SHP77 treated with DMSO at 0.1 percent for 48 hours (cell line): ENCODE results near the gene ELL2.

ENCODE experiments used
- DNase-seq: peaks from one replicate; lab custom pipeline; 2025; lab: John Stamatoyannopoulos, UW

ELL2 gene

DNA sequence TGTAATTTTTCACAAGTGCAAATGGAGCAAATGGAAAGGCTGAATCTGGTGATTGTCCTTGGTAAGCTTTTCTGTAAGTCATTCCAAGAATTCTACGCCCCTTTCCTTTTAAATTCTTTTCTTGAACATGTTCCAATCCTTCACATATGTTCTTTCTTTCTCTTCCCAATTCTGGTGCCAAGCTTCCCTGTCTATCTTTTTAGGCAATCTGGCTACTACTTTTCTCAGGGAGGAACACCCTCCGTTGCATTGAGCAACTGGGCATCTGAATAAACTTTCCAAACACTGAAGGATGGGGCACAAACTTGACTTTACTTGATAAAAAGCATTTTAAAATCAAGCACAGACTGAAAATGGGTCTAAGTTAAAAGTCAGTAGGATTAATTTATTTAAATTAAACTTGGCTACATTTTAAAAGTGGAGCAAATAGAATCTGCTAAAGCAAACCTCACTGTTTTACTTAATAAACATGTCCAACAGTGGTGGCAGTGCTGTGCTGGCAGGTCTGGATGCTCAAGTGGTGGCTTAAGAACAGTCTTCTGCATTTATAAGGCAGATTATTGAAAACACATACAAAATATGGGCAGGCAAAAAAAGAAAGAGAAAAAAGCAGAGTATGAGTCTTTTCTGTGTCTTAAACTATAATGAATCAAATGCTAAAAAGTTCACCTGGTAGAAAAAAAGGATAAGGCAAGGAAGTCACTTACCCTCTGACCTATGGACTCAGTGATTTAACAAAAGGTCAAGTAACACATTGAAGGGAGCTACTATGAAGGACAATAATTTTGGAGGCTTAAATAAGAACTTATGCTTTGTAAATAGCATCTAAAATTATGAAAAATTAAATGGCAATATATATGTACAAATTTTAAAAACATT is 5.4 kb downstream of the ELL2 start:
- no peak for DNase-seq

DNA sequence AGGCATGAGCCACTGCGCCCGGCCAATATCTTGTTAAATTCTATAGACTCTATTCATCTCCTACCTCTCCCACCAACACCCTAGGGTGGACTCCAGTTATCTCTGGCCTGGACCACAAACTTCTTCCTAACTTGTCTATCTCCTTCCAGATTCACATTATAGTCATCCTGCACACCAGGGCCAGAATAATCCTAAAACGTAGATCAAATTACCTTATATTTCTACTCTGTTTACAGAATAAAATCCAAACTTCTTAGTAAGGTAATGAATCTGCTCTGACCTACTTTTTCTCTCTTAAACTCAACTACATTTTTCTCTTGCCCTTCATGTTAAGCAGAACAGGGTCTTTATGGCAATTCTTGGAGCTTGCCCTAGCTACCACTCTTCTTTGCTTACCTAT is 6.9 kb downstream of the ELL2 start:
- no peak for DNase-seq

DNA sequence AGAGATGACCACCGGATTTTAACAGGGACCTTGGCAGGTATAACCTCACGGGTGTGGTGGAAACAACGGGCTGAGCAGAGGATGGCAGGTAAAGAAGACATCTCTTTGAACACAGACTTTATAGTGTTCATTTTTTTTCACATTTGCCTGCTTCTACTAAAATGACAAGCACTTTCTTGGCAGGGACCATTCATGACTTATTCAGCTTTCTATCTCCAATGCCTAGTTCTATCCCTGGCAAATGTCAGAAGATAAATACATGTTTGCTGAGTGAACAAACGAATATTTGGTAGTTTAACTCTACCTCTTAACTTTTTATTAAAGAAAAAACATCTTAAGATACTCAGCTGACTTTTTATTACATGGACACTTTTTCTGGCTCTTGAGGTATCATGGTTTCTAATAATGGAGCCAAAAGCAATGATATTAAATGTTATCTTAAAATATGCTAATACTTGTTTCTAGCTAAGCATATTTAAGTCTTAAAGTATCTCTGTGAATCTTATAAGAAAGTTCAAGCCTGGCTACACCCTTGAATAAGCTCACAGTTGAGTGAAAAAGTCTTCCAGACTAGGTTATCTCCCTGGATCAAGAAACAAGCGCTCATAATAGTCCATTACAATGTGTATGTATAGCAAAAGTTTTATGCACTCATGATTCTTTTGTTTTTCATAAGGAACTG is 8.5 kb downstream of the ELL2 start:
- DNase-seq = no peak

DNA sequence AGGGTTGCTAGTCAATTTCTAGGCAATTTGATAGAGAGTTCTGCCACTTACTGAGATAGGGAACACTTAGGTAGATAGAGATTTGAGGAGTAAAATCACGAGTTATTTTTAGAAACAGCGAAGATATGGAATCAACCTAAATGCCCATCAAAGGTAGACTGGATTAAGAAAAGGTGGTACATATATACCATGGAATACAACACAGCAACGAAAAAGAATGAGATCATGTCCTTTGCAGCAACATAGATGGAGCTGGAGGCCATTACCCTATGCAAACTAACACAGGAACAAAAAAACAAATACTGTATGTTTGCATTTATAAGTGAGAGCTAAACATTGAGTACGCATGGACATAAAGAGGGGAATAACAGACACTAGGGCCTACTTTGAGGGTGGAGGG is 9.7 kb downstream of the ELL2 start:
- no peak for DNase-seq

DNA sequence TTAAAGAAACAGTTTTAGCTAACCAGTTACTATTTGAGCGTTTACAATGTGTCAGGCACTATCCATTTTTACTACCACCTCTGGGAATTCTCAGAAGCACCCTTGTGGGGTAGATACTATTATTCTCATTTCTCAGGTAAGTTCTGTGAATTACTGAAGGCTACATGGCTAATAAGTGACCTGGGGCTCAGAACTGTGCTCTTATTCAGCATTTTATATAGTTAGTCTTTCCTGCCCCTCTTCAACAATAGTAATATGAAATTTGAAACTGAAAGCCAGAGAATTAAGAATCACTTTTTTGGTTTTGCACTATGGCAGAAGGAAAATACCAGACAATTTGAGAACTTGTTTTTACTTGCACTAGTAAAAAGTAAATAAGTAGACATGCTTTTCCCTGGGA is 11.8 kb downstream of the ELL2 start:
- no peak for DNase-seq

DNA sequence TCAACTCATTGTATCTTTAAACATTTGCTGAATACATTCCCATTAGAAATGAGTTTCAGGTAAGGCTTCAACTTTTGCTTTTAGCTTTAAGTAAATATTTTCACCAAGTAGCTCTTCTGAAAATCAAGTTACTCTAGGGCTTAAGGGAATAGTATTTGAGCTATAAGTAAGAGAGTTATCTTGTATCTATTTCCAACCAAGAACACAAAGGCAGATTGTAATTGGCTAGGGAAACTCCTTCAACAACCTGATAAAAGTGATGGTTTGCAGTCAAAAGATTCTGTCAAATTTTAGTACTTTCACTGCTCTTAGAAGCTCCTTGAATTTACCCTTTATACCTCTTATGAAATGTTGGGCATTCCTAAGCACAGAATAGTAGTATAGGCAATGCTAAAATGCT is 13.0 kb downstream of the ELL2 start:
- DNase-seq = no peak

DNA sequence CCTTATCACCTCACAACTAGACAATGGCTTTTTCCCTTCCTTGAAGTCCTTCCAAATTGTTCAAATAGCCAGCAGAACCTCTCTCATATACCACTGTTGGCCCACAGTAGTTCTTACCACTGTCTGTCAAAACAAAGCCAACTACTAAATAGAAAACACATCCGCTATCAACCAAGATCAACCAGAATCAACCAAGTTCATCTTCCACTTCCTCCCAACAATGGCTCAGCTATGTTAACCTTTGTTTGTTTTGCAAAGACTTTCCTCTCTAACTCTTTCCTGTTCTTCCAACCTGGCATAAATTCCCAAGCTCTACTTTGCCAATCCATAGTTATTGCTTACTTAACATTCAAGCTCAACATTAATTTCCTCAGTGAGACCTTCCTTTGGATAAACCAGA is 15.2 kb downstream of the ELL2 start:
- no peak for DNase-seq

DNA sequence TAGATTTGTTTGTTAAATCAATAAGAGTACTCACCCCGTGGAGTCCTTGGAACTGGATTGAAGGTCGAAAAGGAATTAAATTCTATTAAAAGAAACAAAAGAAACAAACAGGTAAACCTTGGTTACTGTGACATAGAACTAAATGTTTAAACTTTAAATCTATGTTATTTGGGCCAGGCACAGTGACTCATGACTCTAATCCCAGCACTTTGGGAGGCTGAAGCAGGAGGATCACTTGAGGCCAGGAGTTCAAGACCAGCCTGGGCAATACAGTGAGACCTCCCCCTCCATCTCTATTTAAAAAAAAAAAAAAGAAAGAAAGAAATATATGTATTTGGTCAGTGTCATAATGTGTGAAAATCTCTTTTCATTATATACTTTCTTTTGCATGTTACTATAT is 18.7 kb downstream of the ELL2 start:
- no peak for DNase-seq

DNA sequence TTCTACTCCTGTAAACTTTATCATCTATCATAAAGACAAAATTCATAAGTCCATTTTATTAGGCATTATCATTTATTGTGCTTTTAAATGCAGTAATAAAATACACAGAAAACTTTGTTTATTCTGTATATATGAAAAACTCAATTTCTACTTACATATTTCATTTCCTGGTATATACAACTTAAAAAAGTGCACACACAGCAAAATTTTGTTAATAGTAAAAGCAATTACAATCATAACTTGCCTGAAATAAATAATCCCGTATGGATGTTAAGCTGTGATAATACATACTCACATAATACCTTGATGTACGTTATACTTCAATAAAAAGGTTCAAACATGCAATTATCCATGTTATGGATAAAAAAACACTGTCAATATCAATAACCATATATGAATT is 19.2 kb downstream of the ELL2 start:
- DNase-seq = no peak

DNA sequence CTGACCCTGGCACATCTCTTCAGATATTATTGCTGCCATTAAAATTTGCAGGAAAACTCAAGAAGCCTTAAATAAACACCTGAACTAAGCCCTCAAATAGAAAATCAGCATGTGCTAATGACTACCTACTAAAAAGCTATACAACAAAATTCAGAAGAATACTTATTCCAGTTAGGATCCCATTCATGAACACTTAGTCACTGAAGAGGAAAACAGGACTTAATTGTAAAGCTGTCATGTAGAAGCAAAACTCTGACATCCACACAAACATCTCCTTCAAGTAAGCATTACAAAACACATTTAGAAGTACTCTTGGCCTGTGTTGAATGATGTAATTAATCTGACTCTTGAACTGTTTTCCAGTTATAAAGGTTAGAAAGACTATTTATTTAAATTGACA is 19.9 kb downstream of the ELL2 start:
- no peak for DNase-seq

DNA sequence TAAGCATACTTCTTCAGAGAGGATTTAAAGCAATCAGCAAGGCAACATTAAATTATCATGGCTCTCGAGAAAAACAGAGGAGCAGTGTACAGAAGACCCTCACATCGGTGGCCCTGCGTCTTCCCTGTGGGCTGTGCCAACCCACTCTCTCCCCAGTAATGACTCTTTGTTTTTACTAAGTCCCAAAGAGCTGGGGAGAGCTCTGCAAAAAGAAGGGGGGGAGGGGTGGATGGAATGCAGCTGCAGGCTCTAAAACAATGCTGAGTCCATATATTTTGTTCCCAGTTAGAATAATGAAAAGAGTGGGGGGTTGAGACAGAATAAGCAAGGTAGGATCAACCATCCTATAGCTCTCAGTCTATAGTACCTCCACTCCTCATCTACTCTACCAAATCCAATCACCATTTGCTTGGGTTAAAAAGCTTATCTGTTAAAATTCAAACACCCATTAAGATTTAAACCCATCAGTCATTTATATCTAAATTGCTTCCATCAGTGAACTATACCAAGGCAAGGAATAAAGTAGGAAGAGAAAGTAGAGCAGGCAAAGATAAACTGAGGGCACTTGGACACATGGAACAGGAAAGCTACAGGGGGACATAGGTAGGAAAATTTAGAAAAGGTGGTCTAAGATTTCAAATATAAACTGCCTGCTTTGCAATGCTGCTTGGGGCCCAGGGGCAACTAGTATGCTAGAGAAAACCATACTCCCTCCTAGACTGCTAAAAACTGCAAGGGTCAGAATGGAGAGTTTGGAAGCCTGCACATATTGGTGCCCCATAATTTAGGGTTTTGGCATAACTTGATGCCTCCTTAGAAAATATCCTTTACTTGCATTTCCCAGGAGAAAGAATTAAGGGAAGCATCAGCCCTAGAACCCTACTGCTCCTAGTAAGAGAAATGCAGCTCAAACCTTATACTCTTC is 20.6 kb downstream of the ELL2 start:
- no peak for DNase-seq

DNA sequence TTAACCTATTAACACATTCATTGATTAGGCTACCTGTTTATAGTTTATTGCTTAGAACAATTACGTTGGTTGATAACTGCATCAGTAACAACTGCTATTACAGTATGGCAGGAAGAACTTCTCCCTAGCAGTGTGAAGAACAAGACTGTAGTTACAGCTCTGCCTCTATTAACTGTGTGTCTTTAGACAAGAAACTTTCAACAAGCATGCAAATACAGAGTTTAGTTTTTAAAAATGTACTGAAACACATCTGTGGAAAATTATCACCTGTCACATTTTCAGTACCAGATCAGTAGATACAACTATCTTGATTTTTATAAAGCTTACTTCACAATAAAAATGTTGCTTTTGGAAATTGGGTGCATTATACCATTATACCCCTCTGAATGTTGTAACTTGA is 22.2 kb downstream of the ELL2 start:
- DNase-seq = no peak

DNA sequence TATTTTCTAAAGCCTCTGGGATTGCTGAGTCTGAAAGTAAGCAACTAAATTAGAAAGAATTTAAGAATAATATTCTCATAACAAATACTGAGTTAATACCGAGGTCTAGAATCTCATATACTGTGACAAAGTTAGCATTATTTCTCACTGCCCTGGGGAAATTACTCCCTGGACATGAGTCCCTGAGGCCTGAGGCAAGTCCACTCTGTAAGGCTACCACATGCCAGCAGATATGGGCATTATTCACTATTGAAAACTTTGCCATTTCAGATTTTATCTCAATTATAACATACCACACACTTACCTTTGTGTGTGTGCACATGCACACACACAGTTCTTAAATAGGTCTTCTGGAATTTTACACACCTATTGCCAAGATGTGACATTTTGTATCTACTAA is 22.9 kb downstream of the ELL2 start:
- no peak for DNase-seq

DNA sequence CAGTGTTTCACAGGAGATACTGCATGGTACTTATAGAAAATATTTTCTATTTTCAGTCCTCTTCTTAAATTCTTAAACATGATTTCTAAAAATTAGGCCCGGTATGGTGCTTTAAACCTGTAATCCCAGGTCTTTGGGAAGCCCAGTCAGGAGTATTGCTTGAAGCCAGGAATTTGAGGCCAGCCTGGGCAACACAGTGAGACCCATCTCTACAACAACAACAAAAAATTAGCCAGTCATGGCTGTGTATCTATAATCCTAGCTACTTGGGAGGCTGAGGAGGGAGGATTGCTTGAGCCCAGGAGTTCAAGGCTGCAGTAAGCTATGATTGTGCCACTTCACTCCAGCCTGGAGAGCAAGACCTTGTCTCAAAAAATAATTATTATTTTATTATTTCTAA is 23.3 kb downstream of the ELL2 start:
- DNase-seq = no peak

DNA sequence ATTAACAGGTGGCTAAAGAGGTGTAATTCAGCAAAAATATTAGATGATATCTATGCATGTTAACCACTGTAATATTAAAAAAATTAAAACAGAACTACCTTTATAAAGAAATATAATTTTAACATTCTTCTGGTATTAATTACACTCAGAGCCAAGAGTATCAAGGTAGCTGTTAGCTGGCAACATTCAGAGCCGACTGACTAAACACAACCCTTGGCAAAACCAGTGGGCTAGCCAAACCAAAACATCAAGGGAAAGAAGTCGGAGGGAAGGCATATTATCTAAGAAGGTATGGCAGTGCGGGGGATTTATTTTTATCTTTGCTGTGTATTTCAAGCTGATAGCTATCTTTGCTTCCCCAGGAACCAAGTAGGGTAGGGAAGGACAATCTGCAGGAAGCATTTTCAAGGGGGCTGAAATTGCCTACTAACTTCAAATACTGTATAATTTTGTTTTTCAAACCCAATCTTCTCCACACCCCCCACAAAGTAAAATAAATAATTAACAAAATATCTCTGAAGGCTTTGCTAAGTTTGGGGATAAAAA is 24.0 kb downstream of the ELL2 start:
- DNase-seq = no peak

DNA sequence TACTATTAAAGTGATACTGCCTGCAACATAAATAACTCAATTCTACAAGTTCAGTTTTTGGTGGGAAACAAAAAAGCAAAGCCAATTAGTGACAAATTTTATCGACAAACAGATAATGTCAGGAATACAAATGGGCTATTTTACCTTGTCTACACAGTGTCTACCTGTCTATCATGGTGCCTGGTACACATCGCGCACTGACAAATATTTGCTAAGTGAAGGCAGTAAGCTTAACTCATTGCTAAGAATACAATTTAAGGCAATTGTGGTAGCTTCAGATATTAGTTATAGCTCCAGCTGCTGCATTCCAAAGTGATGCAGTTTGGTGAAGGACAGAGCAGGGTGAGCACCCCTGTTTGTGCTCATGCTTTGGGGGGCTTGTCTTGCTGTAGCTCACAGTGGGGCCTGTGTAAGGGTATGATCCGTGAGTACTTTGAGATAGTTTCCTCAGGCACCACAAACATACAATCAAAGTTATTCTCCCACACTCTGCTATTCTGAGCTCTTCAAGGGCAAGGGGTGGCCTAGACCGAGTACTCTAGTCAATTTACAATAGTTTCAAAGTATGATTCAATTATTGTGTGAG is 24.7 kb downstream of the ELL2 start:
- DNase-seq = no peak

DNA sequence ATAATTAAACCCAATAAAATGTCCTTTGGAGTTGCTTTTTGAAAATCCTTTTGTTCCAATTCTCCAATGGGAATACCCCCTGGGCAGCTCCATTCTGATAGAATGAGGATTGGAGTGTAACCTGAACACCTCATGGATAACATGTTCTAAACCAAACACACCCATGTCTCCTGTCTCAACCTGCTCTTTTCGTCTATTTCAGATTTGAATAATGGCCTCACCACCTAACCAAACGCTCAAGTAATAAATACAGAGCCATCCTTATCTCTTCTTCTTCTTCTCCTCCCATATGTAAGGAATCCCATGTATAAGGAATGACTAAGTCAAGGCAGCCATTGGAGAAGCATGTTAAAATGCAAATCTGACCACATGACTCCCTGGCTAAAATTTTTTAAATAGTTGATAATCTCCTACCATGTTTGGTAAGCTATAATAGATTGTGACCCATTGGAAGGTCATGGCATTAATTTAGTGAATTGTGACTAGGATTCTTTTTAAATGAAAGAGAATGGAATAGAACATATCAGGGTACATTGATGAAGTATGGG is 26.0 kb downstream of the ELL2 start:
- DNase-seq = no peak

DNA sequence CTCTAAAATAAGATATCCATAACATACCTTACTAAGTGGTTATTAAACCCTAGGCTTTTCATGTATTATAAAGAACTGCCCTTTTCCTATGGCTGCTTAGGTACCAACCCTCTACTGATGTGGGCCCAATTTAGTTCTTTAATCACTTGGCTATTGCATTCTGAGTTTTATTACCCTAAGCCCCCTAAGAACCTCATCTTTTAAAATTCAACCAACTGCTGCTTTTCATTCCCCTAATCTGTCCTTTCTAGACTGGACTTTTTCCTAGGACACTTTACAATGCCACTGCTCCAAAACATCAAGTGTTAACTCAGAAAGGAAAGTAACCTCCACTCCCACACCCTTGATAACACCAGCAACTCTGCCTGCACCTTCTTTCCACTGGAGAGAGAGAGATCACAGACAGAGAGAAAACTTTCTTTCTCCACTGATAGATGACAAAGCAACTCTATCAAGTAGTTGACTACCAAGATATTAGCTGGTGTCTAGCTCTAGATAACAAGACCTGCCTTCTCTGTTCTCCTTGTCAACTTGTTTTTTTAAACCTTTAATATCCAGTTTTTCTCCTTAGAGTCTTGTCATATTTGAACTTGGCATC is 27.3 kb downstream of the ELL2 start:
- no peak for DNase-seq

DNA sequence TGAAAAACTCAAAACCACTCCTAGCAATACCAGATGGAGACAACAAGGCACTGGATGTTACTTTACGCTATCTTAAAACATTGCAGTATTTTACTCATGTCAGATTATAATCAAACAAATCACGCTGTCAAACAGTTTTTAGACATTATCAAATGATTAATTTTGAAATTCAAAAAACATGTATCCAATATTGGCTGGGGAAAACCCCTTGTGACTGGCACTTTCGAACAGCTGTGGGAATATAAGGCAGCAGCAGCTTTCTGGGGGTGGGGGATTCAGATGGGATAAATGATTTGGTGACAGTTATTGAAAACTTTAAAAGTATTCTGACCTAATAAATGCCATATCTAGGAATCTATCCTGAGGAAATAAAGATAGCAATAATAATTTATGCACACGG is 28.7 kb downstream of the ELL2 start:
- no peak for DNase-seq

DNA sequence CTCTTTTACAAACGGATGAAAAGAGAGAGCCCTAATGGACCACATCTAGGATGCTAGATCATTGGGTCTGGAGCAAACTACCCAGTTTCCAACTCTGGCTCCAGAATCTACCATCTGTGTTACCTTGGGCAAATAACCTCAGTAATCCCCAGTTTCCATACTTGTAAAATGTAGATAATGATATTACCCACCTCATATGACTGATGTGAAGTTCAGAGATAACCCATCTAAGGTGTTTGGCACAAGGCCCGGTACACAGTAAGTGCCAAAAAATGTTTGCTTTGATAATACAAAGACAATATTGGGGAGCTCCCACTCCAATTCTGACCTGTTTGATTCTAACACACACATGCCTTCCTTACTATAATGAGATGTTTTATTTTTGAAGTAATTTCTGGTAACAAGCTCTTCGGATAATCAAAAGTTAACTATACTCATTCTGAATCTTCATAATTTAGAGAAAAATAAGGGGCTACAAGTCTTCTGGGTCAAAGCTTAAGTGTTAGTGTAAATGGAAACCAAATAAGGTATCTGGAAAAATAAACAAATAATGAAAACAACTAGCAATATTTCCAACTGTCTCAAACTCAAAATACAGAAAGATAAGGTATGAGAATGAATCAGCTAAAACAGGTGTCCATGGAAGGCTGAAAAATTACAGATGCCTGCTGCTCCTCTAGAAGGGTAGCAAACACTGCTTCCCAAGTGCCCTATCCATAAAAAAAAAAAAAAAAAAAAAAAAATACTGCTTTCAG is 30.4 kb downstream of the ELL2 start:
- no peak for DNase-seq
